Upper lobe of left lung (tissue), 4 donors: ENCODE results near the gene GEMIN2.
"Not testable (repeated sequence)": the region's sequence is repeated elsewhere in the genome, so short reads cannot be mapped to it uniquely, and the experiment has no call there.

Experiments used
- EP300 ChIP-seq, 4 donors: sonication (generic); formaldehyde crosslinking; IDR thresholded peaks; one replicate each; pipeline ENCODE4 v1.5.1; 2017; ENCODE audit warnings: antibody characterized with exemption in 4 of 4, control low read depth in 2 of 4
- POLR2A ChIP-seq, 4 donors: fragments of 450-650 bp; IDR thresholded peaks; one replicate each; pipeline ENCODE4 v1.5.1; 2016 to 2017; ENCODE audit warnings: antibody characterized with exemption in 4 of 4, mild to moderate bottlenecking in 2 of 4
- POLR2AphosphoS5 ChIP-seq, 2 donors: sonication (generic); formaldehyde crosslinking; IDR thresholded peaks; one replicate each; pipeline ENCODE4 v1.5.1; 2017; ENCODE audit warnings: antibody characterized with exemption in 2 of 2
- TF ChIP-seq, protein P1 (sequence below), 6 experiments: fragments of 450-650 bp in 4 of 6; fragments of 200-600 bp in 2 of 6; sonication (generic) in 2 of 6; IDR thresholded peaks; one replicate each; pipeline ENCODE4 v1.5.1; 2016 to 2019; ENCODE audit warnings: antibody characterized with exemption in 6 of 6

DNA sequence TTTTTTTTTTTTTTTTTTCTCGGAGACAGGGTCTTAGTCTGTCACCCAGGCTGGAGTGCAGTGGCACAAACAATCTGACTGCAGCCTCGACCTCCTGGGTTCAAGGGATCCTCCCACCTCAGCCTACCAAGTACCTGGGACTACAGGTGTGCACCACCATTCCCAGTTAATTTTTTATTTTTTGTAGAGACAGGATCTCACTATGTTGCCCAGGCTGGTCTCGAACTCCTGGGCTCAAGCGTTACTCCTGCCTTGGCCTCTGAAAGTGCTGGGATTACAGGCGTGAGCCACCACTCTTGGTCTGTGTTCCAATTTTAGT is 69.5 kb downstream of the GEMIN2 start:
- not testable (repeated sequence) for TF ChIP-seq POLR2AphosphoS5, POLR2A, EP300 (IDR thresholded peaks at IDR 0.05)
- TF ChIP-seq, protein P1, sequence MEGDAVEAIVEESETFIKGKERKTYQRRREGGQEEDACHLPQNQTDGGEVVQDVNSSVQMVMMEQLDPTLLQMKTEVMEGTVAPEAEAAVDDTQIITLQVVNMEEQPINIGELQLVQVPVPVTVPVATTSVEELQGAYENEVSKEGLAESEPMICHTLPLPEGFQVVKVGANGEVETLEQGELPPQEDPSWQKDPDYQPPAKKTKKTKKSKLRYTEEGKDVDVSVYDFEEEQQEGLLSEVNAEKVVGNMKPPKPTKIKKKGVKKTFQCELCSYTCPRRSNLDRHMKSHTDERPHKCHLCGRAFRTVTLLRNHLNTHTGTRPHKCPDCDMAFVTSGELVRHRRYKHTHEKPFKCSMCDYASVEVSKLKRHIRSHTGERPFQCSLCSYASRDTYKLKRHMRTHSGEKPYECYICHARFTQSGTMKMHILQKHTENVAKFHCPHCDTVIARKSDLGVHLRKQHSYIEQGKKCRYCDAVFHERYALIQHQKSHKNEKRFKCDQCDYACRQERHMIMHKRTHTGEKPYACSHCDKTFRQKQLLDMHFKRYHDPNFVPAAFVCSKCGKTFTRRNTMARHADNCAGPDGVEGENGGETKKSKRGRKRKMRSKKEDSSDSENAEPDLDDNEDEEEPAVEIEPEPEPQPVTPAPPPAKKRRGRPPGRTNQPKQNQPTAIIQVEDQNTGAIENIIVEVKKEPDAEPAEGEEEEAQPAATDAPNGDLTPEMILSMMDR (IDR thresholded peaks at IDR 0.05), result not testable (repeated sequence)
